Activated gamma-delta T cell treated with Interleukin-2 at 50 U/mL for 16 hours (primary cell): ENCODE measurements around the gene ZBBX.
"Not testable (repeated sequence)": the region's sequence is repeated elsewhere in the genome, so short reads cannot be mapped to it uniquely, and the experiment has no call there.

ENCODE experiments used
- DNase-seq: peaks from one replicate; pipeline ENCODE4 v3.0.0-alpha.2; 2020

The ZBBX gene

GRCh38 chr3:167380004-167380689, at the start of gene ZBBX:
TSS of gene ZBBX (minus strand) at chr3:167380297. CDS start at chr3:167372901, 7,396 bp downstream.
- peak; percentile 66 for DNase-seq

DNA sequence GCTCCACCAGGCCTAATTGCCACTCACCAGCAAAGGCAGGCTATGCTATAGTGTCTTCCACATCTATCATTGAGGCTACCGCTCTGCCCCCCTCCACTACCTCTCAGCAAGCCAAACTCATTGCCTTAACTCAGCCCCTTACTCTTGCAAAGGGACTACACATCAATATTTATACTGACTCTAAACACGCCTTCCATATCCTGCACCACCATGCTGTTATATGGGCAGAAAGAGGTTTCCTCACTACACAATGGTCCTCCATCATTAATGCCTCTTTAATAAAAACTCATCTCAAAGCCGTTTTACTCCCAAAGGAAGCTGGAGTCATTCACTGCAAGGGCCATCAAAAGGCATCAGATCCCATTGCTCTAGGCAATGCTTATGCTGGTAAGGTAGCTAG, 46.9 kb upstream of the ZBBX start:
- DNase-seq: not testable (repeated sequence)

GRCh38 chr3:167422396-167422795, 42.3 kb upstream of the ZBBX start:
- DNase-seq: not testable (repeated sequence)

GRCh38 chr3:167409611-167410010, 29.5 kb upstream of the ZBBX start:
- no peak for DNase-seq

DNA sequence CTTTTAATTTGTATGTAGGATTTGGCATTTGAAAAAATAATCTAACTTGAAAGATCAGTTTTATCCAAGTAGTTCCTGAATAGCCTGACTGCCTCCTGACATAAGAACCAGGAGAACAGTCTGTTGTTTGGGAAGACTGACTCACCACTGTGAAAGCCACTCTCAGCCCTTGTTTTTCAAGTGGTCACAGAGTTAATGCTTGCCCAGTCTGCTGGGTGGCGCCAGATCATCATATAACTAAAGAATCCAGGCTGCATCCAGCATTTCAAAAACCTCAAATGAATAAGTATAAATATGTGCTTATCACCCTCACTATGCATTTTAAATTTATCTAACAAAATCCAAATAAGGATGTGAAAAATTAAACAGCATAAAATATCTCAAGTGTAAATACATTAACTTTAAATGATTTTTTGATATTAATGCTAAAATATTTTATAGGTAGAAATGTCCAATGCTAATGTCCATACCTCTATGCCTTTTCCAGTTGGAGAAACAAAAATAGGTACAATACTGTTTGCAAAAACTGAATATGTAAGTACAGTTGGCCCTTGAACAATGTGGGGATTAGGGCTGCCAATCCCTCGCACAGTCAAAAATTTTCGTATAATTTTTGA, 26.9 kb upstream of the ZBBX start:
- DNase-seq: no peak

GRCh38 chr3:167397826-167398225, 17.7 kb upstream of the ZBBX start:
- no peak for DNase-seq

DNA sequence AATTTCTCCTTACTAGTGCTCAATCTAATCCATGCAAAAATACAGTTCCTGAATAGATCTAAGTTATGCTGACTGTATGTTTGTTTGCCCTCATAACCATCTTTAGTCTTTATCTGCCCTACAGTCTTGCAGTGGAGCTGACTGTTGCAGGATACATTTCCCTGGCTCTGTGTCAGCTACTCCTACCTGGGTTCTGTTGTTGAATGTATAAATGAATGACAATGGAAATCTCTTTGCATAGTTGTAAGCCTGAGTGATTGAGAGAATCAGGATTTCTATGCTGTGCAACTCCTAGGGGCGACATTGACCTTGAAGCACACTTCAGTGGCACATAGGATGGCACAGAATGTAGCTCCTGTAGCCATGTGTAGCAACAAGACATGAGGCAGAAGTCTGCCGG, 16.0 kb upstream of the ZBBX start:
- DNase-seq: no peak

DNA sequence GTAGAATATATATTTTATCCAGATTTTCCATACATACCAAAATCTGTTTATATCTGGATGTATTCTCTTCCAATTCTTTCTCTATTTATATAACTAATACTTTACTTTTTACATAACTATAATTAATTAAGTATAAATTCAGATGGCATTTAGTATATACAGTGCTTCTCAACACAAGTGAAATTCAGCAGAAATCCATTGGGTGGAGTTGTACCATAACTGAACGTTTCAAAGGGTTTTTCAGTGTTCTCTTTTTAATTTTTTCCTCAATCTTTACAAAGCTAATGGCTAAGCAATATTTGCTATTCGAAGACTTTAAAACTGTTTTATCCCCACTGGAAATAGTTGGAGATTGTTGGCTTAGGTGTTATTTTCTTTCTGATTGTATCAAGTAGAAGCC, 13.9 kb upstream of the ZBBX start:
- DNase-seq: no peak

DNA sequence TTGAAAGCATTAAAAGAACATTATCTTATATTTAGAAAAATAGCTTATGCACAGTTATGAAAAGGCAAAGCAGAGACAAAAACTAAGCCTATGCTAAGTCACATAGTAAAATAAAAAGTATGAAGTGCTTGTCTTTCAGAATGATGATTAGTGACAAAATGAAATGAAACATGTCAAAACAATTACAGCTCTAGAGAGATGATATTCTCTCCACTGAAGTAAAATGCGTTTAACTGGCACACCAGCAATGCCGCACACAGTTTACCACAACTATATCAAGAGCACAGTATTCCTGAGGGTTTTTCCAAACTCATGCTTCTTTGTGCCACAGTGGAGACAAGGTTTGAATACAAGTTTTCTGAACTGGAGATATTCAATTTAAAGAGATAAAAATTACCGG, 2.1 kb upstream of the ZBBX start:
- no peak for DNase-seq

DNA sequence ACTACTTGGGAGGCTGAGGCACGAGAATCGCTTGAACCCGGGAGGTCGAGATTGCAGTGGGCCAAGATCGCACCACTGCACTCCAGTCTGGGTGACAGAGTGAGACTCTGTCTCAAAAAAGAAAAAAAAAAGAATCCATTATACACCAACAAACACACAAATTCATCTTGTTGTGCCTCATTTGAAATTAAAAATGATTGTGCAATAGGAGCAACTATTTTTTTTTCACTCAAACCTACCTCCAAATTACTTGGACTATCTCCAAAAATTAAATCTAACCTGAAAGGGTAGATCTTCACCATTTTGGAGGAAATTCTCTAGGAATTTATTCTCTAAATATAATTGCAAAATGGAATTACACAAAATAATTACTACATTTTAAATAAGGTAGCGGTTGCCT, 4.6 kb downstream of the ZBBX start:
- DNase-seq: no peak

DNA sequence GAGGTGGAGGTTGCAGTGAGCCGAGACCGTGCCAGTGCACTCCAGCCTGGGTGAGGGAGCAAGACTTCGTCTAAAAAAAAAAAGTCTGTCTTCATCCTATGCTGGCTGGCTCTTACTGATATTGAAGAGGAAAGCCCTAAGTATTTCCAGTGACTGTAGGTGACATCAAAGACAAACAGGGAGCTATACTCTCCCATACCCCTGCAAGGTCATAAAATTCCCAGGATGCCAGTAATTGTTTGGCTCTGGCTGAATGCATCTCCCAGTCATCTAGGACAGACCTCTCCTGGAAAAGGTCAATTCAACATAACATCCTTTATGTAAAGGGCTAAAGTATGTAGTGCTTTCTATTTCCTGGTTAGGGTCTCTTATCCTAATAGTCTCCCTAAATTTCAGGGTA, 8.0 kb downstream of the ZBBX start:
- DNase-seq: no peak

GRCh38 chr3:167361948-167362347, 18.1 kb downstream of the ZBBX start:
- DNase-seq: no peak

DNA sequence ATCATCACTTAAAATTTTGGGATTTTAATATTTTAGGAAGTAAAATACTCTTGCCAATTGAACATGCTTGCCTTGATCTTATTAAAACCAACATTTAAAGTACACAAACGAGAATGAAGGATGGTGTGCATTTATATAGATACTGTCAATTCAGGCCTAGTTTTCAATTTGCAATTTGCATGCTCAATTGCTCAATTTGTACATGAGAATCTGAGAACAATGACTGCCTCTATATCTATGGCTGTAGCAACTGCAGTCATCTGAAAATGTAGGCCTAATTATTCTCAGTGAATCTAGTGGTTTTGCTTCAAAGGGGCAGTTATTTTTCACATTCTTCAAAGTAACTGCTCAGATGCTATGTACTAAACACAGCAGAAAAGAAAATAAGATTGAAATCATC, 18.8 kb downstream of the ZBBX start:
- DNase-seq: no peak

GRCh38 chr3:167355446-167355845, 24.7 kb downstream of the ZBBX start:
- no peak for DNase-seq

- DNase-seq: no peak
Observed at GRCh38 chr3:167354751-167355150, 25.3 kb downstream of the ZBBX start.

DNA sequence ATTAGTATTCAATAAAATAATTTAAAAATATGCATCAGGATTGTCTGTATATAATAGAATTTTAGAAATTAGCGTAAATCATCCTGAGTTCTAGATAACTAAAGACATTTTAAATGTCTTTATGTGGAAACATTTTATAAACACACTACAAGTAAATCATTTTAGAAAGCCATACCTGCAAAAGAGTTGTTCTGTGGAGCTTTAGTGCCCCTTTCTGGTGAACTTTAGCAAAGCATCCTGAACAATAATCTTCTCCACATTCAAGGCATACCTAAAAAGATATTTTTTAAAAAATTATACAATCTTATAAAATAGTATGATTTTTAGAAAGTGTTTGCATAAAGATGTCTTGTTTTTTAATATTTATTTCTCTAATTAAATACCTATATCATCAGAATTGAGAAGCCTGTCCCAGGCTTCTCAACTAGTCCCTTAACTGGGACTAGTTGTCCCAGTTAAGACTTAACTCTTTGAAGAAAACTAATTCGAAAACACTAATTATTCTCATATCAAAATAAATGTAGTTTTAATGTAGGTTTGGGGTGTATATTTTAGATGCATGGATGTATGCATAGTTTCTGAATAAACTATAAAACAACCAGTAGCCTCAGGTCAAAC, 29.7 kb downstream of the ZBBX start:
- no peak for DNase-seq

GRCh38 chr3:167346171-167346570, 33.9 kb downstream of the ZBBX start:
- DNase-seq: no peak

GRCh38 chr3:167330993-167331785, 48.9 kb downstream of the ZBBX start:
- no peak for DNase-seq

DNA sequence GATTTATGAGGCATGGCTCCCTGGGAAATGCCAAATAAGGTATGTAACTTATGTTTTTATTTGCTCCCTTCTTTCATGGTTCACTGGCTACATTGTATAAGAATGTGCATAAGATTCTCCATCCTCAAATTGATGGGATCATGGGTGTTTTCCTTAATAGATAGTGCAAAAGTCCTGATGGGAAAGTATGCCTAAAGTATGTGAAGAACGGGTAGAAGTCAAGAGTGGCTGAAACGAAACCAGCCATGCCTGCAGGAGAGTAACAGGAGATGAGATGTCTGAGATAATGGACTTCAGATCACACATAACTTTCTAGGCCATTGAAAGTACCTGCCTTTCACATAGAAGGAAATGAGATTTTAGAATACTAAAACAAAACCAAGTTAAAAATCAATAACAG, 56.5 kb downstream of the ZBBX start:
- DNase-seq: no peak

DNA sequence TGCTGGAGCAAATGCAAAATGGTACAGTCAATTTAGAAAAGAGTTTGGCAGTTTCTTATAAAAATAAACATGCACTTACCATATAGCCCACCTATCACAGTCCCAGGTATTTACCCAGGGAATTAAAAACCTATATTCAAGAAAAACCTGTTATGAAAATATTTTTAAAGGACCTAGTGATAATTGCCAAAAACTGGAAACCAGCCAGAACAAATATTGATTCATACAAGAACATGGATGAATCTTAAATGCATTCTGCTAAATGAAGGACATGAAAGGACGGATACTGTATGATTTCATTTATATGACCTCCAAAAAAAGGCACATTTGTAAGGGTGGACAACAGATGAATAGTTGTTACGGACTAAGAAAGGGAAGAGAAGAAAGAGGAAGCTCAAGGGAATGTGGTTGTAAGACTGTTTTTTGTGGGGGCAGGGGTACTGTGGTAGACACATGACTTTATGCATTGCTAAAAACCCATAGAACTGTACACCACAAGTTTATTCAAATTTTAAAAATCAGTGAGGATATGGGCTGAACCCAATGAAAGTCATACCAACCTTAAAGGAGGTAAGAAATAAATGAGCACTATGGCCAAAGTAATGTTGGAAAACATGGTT, 61.0 kb downstream of the ZBBX start:
- no peak for DNase-seq

DNA sequence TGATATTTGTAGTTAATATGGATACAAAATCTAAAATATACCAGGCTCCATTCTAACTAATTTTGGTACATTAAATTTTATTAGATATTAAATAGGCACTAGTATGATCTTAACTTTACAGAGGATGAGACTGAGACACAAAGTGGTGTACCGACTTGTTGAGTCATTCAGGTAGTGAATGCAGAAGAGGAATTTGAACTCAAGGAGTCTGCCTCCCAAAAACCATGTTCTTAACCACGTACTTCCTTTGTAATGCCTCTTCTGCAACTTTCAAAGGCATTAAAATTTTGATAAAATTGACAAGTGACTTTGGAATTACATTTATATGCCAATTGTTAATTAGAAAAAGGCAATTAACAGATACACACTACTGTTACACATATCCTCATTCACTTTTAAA, 61.8 kb downstream of the ZBBX start:
- DNase-seq: no peak

DNA sequence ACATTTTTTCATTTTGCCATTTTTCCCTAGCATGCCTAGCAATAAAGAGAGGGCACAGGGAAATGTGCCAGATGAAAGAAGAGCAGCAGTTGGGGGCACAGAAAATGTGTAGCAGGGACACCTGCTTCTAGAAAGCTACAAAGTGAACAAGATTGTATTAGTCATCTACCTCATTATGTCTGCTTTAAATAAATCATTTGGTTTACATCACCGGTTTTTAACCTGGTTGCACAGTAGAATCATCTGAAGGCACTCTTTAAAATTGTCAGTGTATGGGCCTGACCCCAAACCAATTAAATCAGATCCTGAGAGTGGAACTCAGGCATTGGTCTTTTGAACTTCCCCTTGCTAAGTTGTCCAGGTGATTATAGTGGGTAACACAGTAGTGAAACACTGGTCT, 73.8 kb downstream of the ZBBX start:
- DNase-seq: no peak

GRCh38 chr3:167305340-167305890, 74.7 kb downstream of the ZBBX start:
- DNase-seq: no peak
